K562 (cell line): Measurements from ENCODE around the gene C19orf44. TPM values are rescaled to one million over a fixed set of nuclear protein-coding genes. Genes with fewer than 3 reads are reported as not detected.

Experiments used
- ATAC-seq: fragments of 200-7000 bp; cut with Tn5 transposase; 3 replicates; pipeline ENCODE4 v1.9.1; 2020; ENCODE audit warnings: moderate library complexity
- BruUV-seq: library from RNA; stranded (reverse); fragments of 400-500 nt; replicated peaks from 2 replicates; lab custom pipeline; 2021; lab: Mats Ljungman, UMichigan
- CTCF ChIA-PET: fragments of 300-600 bp; formaldehyde crosslinking; extraction: SDS; loops from one replicate; lab custom pipeline; 2021; ENCODE audit warnings: low intra/inter-chr PET ratio; lab: Yijun Ruan, JAX
- POLR2A ChIA-PET: fragments of 300-600, 350-650 bp; sonication (Branson Sonifier 250); formaldehyde crosslinking; extraction: SDS; loops from one replicate; lab custom pipeline; 2021; ENCODE audit warnings: antibody characterized with exemption, inconsistent platforms; lab: Yijun Ruan, JAX
- DNase-seq, 4 experiments: peaks; one replicate each; pipeline versions ENCODE4 v3.0.0 to v3.0.0-alpha.2; 2011 to 2018; ENCODE audit warnings: low spot score in 3 of 4, mixed read lengths in 3 of 4; ENCODE audit errors: extremely low read depth in 1 of 4
- FAIRE-seq: peaks from 2 replicates; lab custom pipeline; 2011; peaks lifted over from hg19 to GRCh38; lab: Jason Lieb, UNC
- H2AFZ ChIP-seq: 2 replicates; pipeline ENCODE4 v1.6.0; 2011; ENCODE audit warnings: low read depth, low read length, control low read depth, inconsistent platforms
- H3K27ac ChIP-seq: fragments of 200-600 bp; 3 replicates; pipeline ENCODE4 v1.8.0; 2011; ENCODE audit warnings: low read depth, mild to moderate bottlenecking, control low read depth, inconsistent platforms, low read length, moderate library complexity, mixed read lengths; ENCODE audit errors: extremely low read depth
- H3K27me3 ChIP-seq, 2 experiments: fragments of 300-600 bp in 1 of 2; 2 replicates in 1 of 2; 3 replicates in 1 of 2; pipeline versions ENCODE4 v1.6.0 to v1.8.0; 2011; ENCODE audit warnings: inconsistent platforms in 2 of 2, low read length in 2 of 2, mild to moderate bottlenecking in 1 of 2, mixed read lengths in 1 of 2, moderate library complexity in 1 of 2; ENCODE audit not compliant: control insufficient read depth in 2 of 2, insufficient read depth in 2 of 2
- H3K36me3 ChIP-seq: fragments of 300-600 bp; 3 replicates; pipeline ENCODE4 v1.8.0; 2011; ENCODE audit warnings: mild to moderate bottlenecking, low read length, inconsistent platforms; ENCODE audit not compliant: control insufficient read depth, insufficient read depth
- H3K4me1 ChIP-seq, 2 experiments: fragments of 200-600 bp in 1 of 2; replicated peaks in 1 of 2; 2 replicates in 1 of 2; 3 replicates in 1 of 2; pipeline versions ENCODE4 v1.5.1 to v1.8.0; 2011; ENCODE audit warnings: inconsistent platforms in 2 of 2, low read length in 2 of 2, mild to moderate bottlenecking in 1 of 2, mixed read lengths in 1 of 2, moderate library complexity in 1 of 2; ENCODE audit not compliant: control insufficient read depth in 2 of 2, insufficient read depth in 2 of 2
- H3K4me2 ChIP-seq: 2 replicates; pipeline ENCODE4 v1.6.1; 2011; ENCODE audit warnings: low read length, control low read depth, inconsistent platforms, mixed read lengths; ENCODE audit not compliant: insufficient read depth
- H3K4me3 ChIP-seq: fragments of 200-600 bp; sonication (generic), shearing (Covaris generic); 2 replicates; pipeline ENCODE4 v1.5.1; 2016; ENCODE audit warnings: control low read depth, inconsistent platforms
- H3K79me2 ChIP-seq: fragments of 200-600 bp; 3 replicates; pipeline ENCODE4 v1.8.0; 2011; ENCODE audit warnings: low read length, inconsistent platforms; ENCODE audit not compliant: control insufficient read depth, insufficient read depth
- H3K9ac ChIP-seq, 2 experiments: 2 replicates each; pipeline versions ENCODE4 v1.6.0 to v1.6.1; 2011; ENCODE audit warnings: low read depth in 2 of 2, low read length in 2 of 2, control low read depth in 1 of 2, inconsistent platforms in 1 of 2, mild to moderate bottlenecking in 1 of 2, mixed read lengths in 1 of 2; ENCODE audit not compliant: insufficient read depth in 1 of 2
- H3K9me1 ChIP-seq: one replicate; pipeline ENCODE4 v1.6.0; 2011; ENCODE audit warnings: inconsistent platforms, mild to moderate bottlenecking, low read length, moderate library complexity; ENCODE audit not compliant: control insufficient read depth, insufficient read depth
- H3K9me3 ChIP-seq: replicated peaks from 2 replicates; pipeline ENCODE4 v1.5.1; 2011; ENCODE audit warnings: low read depth, low read length, inconsistent platforms; ENCODE audit not compliant: control insufficient read depth, insufficient read depth
- H4K20me1 ChIP-seq: replicated peaks from 2 replicates; pipeline ENCODE4 v1.6.1; 2011; ENCODE audit warnings: low read length, inconsistent platforms, mixed read lengths; ENCODE audit not compliant: control insufficient read depth, insufficient read depth
- ASH1L ChIP-seq: fragments of 450-650 bp; IDR thresholded peaks from 2 replicates; pipeline ENCODE4 v1.6.1; 2018; ENCODE audit warnings: borderline replicate concordance, mild to moderate bottlenecking, low read depth; ENCODE audit not compliant: partially characterized antibody
- CAMTA2 ChIP-seq: fragments of 250-450 bp; sonication (Bioruptor Pico); conservative IDR thresholded peaks from 2 replicates; pipeline ENCODE4 v1.5.1; 2022
- DPF2 ChIP-seq: fragments of 450-650 bp; IDR thresholded peaks from 2 replicates; pipeline ENCODE4 v1.6.1; 2016
- TBL1XR1 ChIP-seq, 2 experiments: IDR thresholded peaks; 2 replicates each; pipeline ENCODE4 v1.6.1; 2012; ENCODE audit warnings: improper control_type of control experiment in 2 of 2, low read length in 2 of 2, mild to moderate bottlenecking in 1 of 2
- XRCC5 ChIP-seq: fragments of 200-400 bp; formaldehyde crosslinking; IDR thresholded peaks from 2 replicates; pipeline ENCODE4 v1.6.1; 2017; ENCODE audit warnings: low read depth, mild to moderate bottlenecking, low read length
- ZBTB1 ChIP-seq: sonication (generic); formaldehyde crosslinking; IDR thresholded peaks from 2 replicates; pipeline ENCODE4 v1.8.1; 2023; ENCODE audit warnings: missing genetic modification reagents, low read depth, mild to moderate bottlenecking, borderline replicate concordance
- ZBTB8A ChIP-seq: fragments of 450-650 bp; IDR thresholded peaks from 2 replicates; pipeline ENCODE4 v1.6.1; 2018; ENCODE audit warnings: mild to moderate bottlenecking, moderate library complexity; ENCODE audit not compliant: partially characterized antibody
- ZNF316 ChIP-seq: fragments of 450-650 bp; IDR thresholded peaks from 2 replicates; pipeline ENCODE4 v1.6.1; 2016
- ZNF41 ChIP-seq: fragments of 250-450 bp; sonication (Bioruptor Pico); conservative IDR thresholded peaks from 2 replicates; pipeline ENCODE4 v1.4.0; 2020; ENCODE audit warnings: mild to moderate bottlenecking
- WGBS: fragments of 100-300 bp; shearing (Covaris generic); methylation state at CpG from one replicate; pipeline ENCODE4 v1.1.6; 2016; ENCODE audit warnings: low coverage, mixed read lengths; ENCODE audit not compliant: insufficient coverage; ENCODE audit errors: missing lambda C conversion rate; 5-methylcytosine and 5-hydroxymethylcytosine counted together
- in situ Hi-C: fragments of 300-500 bp; cut with MboI; formaldehyde crosslinking; loops from 4 replicates; pipeline ENCODE4 v1.15.0; 2018; ENCODE audit warnings: inconsistent platforms, mixed read lengths
- intact Hi-C: fragments of 100-400 bp; cut with micrococcal nuclease; formaldehyde crosslinking; loops from 2 replicates; pipeline ENCODE4 v1.14.2; 2022
- polyA plus RNA-seq, 8 experiments: library from polyadenylated mRNA; depleted of rRNA in 4 of 8; stranded (reverse) in 5 of 8; unstranded in 3 of 8; fragments of >200 nt; fragmentation: Nextera tagmentation in 2 of 8; fragmentation: Illumina TruSeq in 1 of 8; extraction: Ambion mirVana in 2 of 8; extraction: Trizol in 1 of 8; gene quantifications; 2 replicates each; pipeline versions ENCODE4 v1.2.1 to v1.2.3, GENCODE V29; 2011 to 2014; ENCODE audit warnings: inconsistent platforms in 1 of 8, missing spikeins in 1 of 8
- total RNA-seq, 7 experiments: library from RNA; depleted of rRNA in 6 of 7; stranded (reverse); fragments of >200 nt in 6 of 7; fragmentation: Illumina TruSeq in 2 of 7; extraction: Trizol in 2 of 7; gene quantifications; 2 replicates each; pipeline versions ENCODE4 v1.2.1 to v1.2.3, GENCODE V29; 2011 to 2021; ENCODE audit warnings: low replicate concordance in 1 of 7
- TF ChIP-seq, protein P1 (sequence below), 3 experiments: fragments of 200-800 bp in 1 of 3; fragments of 250-450 bp in 1 of 3; fragments of 450-650 bp in 1 of 3; sonication (Bioruptor Pico) in 1 of 3; sonication (Bioruptor generic) in 1 of 3; formaldehyde crosslinking in 1 of 3; IDR thresholded peaks; 2 replicates each; pipeline versions ENCODE4 v1.6.1 to v1.8.0; 2016 to 2022; ENCODE audit warnings: mild to moderate bottlenecking in 2 of 3, missing genetic modification characterization in 2 of 3, missing compliant biosample characterization in 1 of 3, moderate library complexity in 1 of 3
- TF ChIP-seq, protein P2 (sequence below): sonication (generic); formaldehyde crosslinking; IDR thresholded peaks from 2 replicates; pipeline ENCODE4 v1.8.1; 2023; ENCODE audit warnings: mild to moderate bottlenecking, missing genetic modification reagents
- TF ChIP-seq, protein P3 (sequence below): IDR thresholded peaks from 2 replicates; pipeline ENCODE4 v1.6.1; 2012; ENCODE audit warnings: low read depth, low read length, improper control_type of control experiment, borderline replicate concordance

C19orf44 gene
- total and polyA plus RNA-seq, 9 of the 15 experiments (the other 6 are each of a cell fraction or from before 2014, with no cell fraction given): 0.41 to 7.7 (median 3.5) TPM

DNA sequence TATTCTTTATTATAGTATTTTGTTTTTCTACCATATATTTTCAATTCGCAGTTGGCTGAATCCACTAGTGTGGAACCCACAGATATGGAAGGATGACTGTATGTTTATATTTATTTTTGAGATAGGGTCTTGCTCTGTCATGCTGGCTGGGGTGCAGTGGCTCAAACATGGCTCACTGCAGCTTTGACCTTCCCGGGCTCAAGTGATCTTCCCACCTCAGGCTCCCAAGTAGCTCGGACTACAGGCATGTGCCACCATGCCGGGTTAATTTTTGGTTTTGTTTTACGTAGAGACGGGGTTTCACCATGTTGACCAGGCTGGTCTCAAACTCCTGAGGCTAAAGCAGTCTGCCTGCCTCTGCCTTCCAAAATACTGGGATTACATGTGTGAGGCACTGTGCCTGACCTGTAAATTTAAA is 66.4 kb downstream of the C19orf44 start (continued):
- TF ChIP-seq, protein P1, sequence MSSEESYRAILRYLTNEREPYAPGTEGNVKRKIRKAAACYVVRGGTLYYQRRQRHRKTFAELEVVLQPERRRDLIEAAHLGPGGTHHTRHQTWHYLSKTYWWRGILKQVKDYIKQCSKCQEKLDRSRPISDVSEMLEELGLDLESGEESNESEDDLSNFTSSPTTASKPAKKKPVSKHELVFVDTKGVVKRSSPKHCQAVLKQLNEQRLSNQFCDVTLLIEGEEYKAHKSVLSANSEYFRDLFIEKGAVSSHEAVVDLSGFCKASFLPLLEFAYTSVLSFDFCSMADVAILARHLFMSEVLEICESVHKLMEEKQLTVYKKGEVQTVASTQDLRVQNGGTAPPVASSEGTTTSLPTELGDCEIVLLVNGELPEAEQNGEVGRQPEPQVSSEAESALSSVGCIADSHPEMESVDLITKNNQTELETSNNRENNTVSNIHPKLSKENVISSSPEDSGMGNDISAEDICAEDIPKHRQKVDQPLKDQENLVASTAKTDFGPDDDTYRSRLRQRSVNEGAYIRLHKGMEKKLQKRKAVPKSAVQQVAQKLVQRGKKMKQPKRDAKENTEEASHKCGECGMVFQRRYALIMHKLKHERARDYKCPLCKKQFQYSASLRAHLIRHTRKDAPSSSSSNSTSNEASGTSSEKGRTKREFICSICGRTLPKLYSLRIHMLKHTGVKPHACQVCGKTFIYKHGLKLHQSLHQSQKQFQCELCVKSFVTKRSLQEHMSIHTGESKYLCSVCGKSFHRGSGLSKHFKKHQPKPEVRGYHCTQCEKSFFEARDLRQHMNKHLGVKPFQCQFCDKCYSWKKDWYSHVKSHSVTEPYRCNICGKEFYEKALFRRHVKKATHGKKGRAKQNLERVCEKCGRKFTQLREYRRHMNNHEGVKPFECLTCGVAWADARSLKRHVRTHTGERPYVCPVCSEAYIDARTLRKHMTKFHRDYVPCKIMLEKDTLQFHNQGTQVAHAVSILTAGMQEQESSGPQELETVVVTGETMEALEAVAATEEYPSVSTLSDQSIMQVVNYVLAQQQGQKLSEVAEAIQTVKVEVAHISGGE (CRISPR knock-in tag; IDR thresholded peaks at IDR 0.05): peak in 1 of 3 experiments; percentile 44; a peak in 1 of 6 replicates
- TF ChIP-seq DPF2 (peak; percentile 91), ZNF316 (peak; percentile 60; the same call in 1 of the 2 replicates), ASH1L (no peak)

DNA sequence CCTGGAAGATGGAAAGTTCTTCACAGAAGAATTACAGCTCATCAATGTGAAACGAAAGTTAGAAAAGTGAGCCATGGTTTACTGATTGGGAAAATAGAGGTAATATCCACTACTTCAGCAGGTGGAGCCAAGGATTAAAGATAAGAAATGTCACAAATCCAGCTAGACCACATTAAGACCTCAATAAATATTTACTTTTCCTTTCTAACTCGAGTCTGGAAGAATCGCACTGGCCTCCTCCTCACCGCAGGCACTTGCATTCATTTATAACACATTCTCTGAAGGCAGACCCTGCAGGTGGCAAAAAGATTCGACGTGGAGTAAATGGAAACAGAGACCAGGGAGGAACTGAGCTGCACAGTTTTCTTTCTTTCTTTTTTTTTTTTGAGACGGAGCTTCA is 68.6 kb downstream of the C19orf44 start:
- Histone ChIP-seq H3K79me2 (peaks cover 15% of the 10 kb centered on the region), H3K4me1 (peaks cover 9 to 18% of the 10 kb centered on the region in 2 experiments; a peak in 3 of 5 replicates), H3K9me1 (no peaks in the 10 kb centered on the region), H3K4me2 (no peak overlapping the region), H3K27ac (no peak overlapping the region), H2AFZ (no peak overlapping the region), H3K9ac (no peak overlapping the region), H3K4me3 (no peak overlapping the region), H4K20me1 (0 out of 2 replicates have a peak, but pooled peaks cover under 1% of the 10 kb centered on the region), H3K36me3 (peaks cover 82% of the 10 kb centered on the region), H3K27me3 (no peaks in the 10 kb centered on the region), H3K9me3 (no peaks in the 10 kb centered on the region)
- ATAC-seq (no peak), FAIRE-seq (no peak), DNase-seq (peak in 1 of 4 experiments; percentile 2)
- in situ Hi-C loops (no loop called here), intact Hi-C loops (no loop called here)
- ChIA-PET POLR2A (interaction anchor here (1.1 to 2.0 kb wide), 2 partner anchors 8 to 9 kb away, joined by 3 to 9 read pairs; partner anchors contain the start of gene SLC35E1), CTCF (no interaction called here)
- WGBS: 79% methylated on average over 6 of the region's 7 CpGs
- no TSS peak for BruUV-seq
- TF ChIP-seq, protein P2, sequence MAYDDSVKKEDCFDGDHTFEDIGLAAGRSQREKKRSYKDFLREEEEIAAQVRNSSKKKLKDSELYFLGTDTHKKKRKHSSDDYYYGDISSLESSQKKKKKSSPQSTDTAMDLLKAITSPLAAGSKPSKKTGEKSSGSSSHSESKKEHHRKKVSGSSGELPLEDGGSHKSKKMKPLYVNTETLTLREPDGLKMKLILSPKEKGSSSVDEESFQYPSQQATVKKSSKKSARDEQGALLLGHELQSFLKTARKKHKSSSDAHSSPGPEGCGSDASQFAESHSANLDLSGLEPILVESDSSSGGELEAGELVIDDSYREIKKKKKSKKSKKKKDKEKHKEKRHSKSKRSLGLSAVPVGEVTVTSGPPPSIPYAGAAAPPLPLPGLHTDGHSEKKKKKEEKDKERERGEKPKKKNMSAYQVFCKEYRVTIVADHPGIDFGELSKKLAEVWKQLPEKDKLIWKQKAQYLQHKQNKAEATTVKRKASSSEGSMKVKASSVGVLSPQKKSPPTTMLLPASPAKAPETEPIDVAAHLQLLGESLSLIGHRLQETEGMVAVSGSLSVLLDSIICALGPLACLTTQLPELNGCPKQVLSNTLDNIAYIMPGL (CRISPR knock-in tag): no peak
- TF ChIP-seq XRCC5 (no peak), CAMTA2 (CRISPR knock-in tag) (no peak), ZBTB1 (CRISPR knock-in tag) (no peak), TBL1XR1 (IDR thresholded peaks at IDR 0.05; ENCODE audit: low read length in 2 of 2) (no peak), ZNF41 (CRISPR knock-in tag) (no peak), ZBTB8A (no peak)
- TF ChIP-seq, protein P3, sequence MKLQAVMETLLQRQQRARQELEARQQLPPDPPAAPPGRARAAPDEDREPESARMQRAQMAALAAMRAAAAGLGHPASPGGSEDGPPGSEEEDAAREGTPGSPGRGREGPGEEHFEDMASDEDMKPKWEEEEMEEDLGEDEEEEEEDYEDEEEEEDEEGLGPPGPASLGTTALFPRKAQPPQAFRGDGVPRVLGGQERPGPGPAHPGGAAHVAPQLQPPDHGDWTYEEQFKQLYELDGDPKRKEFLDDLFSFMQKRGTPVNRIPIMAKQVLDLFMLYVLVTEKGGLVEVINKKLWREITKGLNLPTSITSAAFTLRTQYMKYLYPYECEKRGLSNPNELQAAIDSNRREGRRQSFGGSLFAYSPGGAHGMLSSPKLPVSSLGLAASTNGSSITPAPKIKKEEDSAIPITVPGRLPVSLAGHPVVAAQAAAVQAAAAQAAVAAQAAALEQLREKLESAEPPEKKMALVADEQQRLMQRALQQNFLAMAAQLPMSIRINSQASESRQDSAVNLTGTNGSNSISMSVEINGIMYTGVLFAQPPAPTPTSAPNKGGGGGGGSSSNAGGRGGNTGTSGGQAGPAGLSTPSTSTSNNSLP: no peak
